Astrocyte of the cerebellum (primary cell): Measurements from ENCODE around the gene THSD4.
"Not testable (repeated sequence)": the region's sequence is repeated elsewhere in the genome, so short reads cannot be mapped to it uniquely, and the experiment has no call there.

Source experiments
- DNase-seq: peaks from one replicate; pipeline ENCODE4 v3.0.0-alpha.2; 2011; ENCODE audit warnings: low read depth
- H3K4me3 ChIP-seq: 2 replicates; pipeline ENCODE4 v1.5.1; 2011; ENCODE audit warnings: mild to moderate bottlenecking, low read depth, low read length, moderate library complexity
- CTCF ChIP-seq: IDR thresholded peaks from 2 replicates; pipeline ENCODE4 v1.5.1; 2012; ENCODE audit warnings: low read length, low read depth, moderate library complexity, mild to moderate bottlenecking; ENCODE audit errors: missing control alignments
- in situ Hi-C: cut with HindIII; loops from 2 replicates; pipeline ENCODE4 v1.10.0; 2017; ENCODE audit warnings: low sequenced_read_pairs

Gene THSD4

GRCh38 chr15:71171195-71171594 lies 55.9 kb downstream of the THSD4 start:
- no peak for DNase-seq
- in situ Hi-C loops, result no loop called here
- H3K4me3 ChIP-seq, result no peak overlapping the region
- TF ChIP-seq CTCF, result no peak

DNA sequence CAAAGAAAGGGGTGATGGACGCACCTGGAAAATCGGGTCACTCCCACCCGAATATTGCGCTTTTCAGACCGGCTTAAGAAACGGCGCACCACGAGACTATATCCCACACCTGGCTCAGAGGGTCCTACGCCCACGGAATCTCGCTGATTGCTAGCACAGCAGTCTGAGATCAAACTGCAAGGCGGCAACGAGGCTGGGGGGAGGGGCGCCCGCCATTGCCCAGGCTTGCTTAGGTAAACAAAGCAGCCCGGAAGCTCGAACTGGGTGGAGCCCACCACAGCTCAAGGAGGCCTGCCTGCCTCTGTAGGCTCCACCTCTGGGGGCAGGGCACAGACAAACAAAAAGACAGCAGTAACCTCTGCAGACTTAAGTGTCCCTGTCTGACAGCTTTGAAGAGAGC lies 59.1 kb downstream of the THSD4 start:
- H3K4me3 ChIP-seq, DNase-seq, in situ Hi-C loops: not testable (repeated sequence)

- in situ Hi-C loops, result no loop called here
- TF ChIP-seq CTCF, result no peak
Measured at GRCh38 chr15:71180986-71181853, 65.9 kb downstream of the THSD4 start.

DNA sequence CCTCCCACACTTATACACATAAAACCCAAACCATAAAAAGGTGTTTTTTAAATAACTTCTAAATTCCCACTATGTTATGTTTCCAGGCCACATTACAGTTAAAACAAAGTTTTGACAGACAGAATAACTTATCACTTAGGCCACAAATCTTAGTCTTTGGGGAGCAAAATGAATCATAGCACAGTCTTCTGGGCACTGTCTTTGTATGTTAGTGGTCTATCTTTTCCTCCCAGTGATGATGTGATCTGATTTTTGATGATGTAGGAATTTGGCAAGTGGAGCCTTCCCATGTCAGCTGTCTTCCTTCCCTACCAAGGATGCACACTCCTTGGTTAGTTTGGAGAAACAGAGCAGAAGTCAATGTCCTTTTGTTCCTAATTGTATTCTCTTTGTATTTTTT lies 67.3 kb downstream of the THSD4 start:
- no peak overlapping the region for H3K4me3 ChIP-seq
- no peak for DNase-seq
- in situ Hi-C loops, result no loop called here
- no peak for TF ChIP-seq CTCF

More at GRCh38 chr15:71180986-71181853, 65.9 kb downstream of the THSD4 start:
- no peak overlapping the region for H3K4me3 ChIP-seq
- DNase-seq, result no peak

DNA sequence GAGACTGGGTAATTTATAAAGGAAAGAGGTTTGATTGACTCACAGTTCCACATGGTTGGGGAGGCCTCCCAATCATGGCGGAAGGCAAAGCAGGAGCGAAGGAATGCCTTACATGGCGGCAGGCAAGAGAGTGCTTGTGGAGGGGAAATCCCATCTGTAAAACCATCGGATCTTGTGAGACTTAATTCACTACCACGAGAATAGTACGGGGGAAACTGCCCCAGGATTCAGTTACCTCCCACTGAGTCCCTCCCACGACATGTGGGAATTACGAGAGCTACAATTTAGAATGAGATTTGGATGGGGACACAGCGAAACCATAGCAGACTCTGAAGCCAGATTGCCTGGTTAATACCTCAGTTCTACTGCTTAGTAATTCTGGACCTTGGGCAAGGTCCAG lies 67.8 kb downstream of the THSD4 start:
- in situ Hi-C loops, result no loop called here

GRCh38 chr15:71185706-71186105 lies 70.4 kb downstream of the THSD4 start:
- in situ Hi-C loops, result no loop called here
- no peak for TF ChIP-seq CTCF
- H3K4me3 ChIP-seq, result no peak overlapping the region
- DNase-seq, result no peak

More for the DNA sequence above, 67.8 kb downstream of the THSD4 start:
- DNase-seq, result no peak
- no peak overlapping the region for H3K4me3 ChIP-seq
- TF ChIP-seq CTCF, result no peak

GRCh38 chr15:71186267-71186666 lies 71.0 kb downstream of the THSD4 start:
- in situ Hi-C loops, result no loop called here
- no peak for TF ChIP-seq CTCF
- H3K4me3 ChIP-seq, result no peak overlapping the region
- DNase-seq, result no peak
